DMS79 (cell line): ENCODE measurements around the gene SELENOH.

Experiments
- DNase-seq: peaks from one replicate; lab custom pipeline; 2025; lab: John Stamatoyannopoulos, UW

SELENOH gene

GRCh38 chr11:57781529-57781943 lies 40.2 kb downstream of the SELENOH start:
- no peak for DNase-seq

- no peak for DNase-seq
These were observed 43.8 kb downstream of the SELENOH start for GRCh38 chr11:57785072-57785471.

- DNase-seq: no peak
These were observed 45.1 kb downstream of the SELENOH start for GRCh38 chr11:57786436-57786835.

- no peak for DNase-seq
These were observed 45.8 kb downstream of the SELENOH start for GRCh38 chr11:57787006-57787604.

GRCh38 chr11:57787920-57788702 lies 46.8 kb downstream of the SELENOH start:
- DNase-seq: no peak

GRCh38 chr11:57788703-57789088 lies 47.4 kb downstream of the SELENOH start:
- no peak for DNase-seq

GRCh38 chr11:57791321-57792059 lies 50.2 kb downstream of the SELENOH start:
- no peak for DNase-seq

GRCh38 chr11:57792060-57792541 lies 50.8 kb downstream of the SELENOH start:
- DNase-seq: no peak

GRCh38 chr11:57792870-57793269 lies 51.6 kb downstream of the SELENOH start:
- no peak for DNase-seq
